Endothelial cell of umbilical vein (primary cell): Measurements from ENCODE around the gene SLC25A48. TPM values are rescaled to one million over a fixed set of nuclear protein-coding genes. Genes with fewer than 3 reads are reported as not detected.

Source experiments
- BruUV-seq: library from RNA; stranded (reverse); fragments of 400-500 nt; replicated peaks from 2 replicates; lab custom pipeline; 2021; lab: Mats Ljungman, UMichigan
- CTCF ChIA-PET: fragments of 300-600, 350-600 bp; sonication (Branson Sonifier 250); formaldehyde crosslinking; loops from one replicate; lab custom pipeline; 2021; ENCODE audit warnings: antibody characterized with exemption, inconsistent platforms; lab: Charles Lee
- POLR2A ChIA-PET: fragments of 300-600, 350-600 bp; sonication (Branson Sonifier 250); formaldehyde crosslinking; loops from one replicate; lab custom pipeline; 2021; ENCODE audit warnings: antibody characterized with exemption, inconsistent platforms; lab: Charles Lee
- DNase-seq: peaks from one replicate; pipeline ENCODE4 v3.0.0-alpha.2; 2011; ENCODE audit warnings: low read depth, low spot score
- FAIRE-seq: peaks from 2 replicates; lab custom pipeline; 2011; peaks lifted over from hg19 to GRCh38; lab: Jason Lieb, UNC
- H2AFZ ChIP-seq: 2 replicates; pipeline ENCODE4 v1.6.0; 2012; ENCODE audit warnings: low read depth, low read length, control low read depth, inconsistent platforms
- H3K27ac ChIP-seq: 2 replicates; pipeline ENCODE4 v1.5.1; 2011; ENCODE audit warnings: low read depth, mild to moderate bottlenecking, control low read depth, low read length, moderate library complexity; ENCODE audit not compliant: insufficient read depth
- H3K27me3 ChIP-seq, 2 experiments: 2 replicates each; pipeline versions ENCODE4 v1.6.0 to v1.6.1; 2011; ENCODE audit warnings: low read length in 2 of 2, mixed read lengths in 1 of 2; ENCODE audit not compliant: control insufficient read depth in 2 of 2, insufficient read depth in 2 of 2
- H3K36me3 ChIP-seq, 2 experiments: 2 replicates in 1 of 2; 3 replicates in 1 of 2; pipeline ENCODE4 v1.5.1; 2011; ENCODE audit warnings: low read length in 2 of 2, mild to moderate bottlenecking in 1 of 2, moderate library complexity in 1 of 2; ENCODE audit not compliant: control insufficient read depth in 2 of 2, insufficient read depth in 2 of 2; ENCODE audit errors: extremely low read depth in 1 of 2
- H3K4me1 ChIP-seq: 3 replicates; pipeline ENCODE4 v1.5.1; 2011; ENCODE audit warnings: mild to moderate bottlenecking, low read length; ENCODE audit not compliant: control insufficient read depth, insufficient read depth; ENCODE audit errors: extremely low read depth
- H3K4me2 ChIP-seq: 2 replicates; pipeline ENCODE4 v1.6.1; 2011; ENCODE audit warnings: low read length, control low read depth, mixed read lengths; ENCODE audit not compliant: insufficient read depth
- H3K4me3 ChIP-seq, 3 experiments: fragments of 200-600 bp in 1 of 3; sonication (generic), shearing (Covaris generic) in 1 of 3; replicated peaks in 1 of 3; 2 replicates each; pipeline ENCODE4 v1.5.1; 2011 to 2016; ENCODE audit warnings: control low read depth in 3 of 3, low read length in 3 of 3, mild to moderate bottlenecking in 2 of 3, inconsistent platforms in 1 of 3, low read depth in 1 of 3, moderate library complexity in 1 of 3; ENCODE audit not compliant: insufficient read depth in 1 of 3
- H3K79me2 ChIP-seq: 2 replicates; pipeline ENCODE4 v1.6.0; 2012; ENCODE audit warnings: low read length, inconsistent platforms; ENCODE audit not compliant: control insufficient read depth, insufficient read depth
- H3K9ac ChIP-seq: replicated peaks from 2 replicates; pipeline ENCODE3; 2011; ENCODE audit warnings: low read length, control low read depth; ENCODE audit not compliant: insufficient read depth; ENCODE audit errors: extremely low read depth
- H3K9me1 ChIP-seq: replicated peaks from 3 replicates; pipeline ENCODE4 v1.6.0; 2011; ENCODE audit warnings: mild to moderate bottlenecking, low read length; ENCODE audit not compliant: control insufficient read depth, insufficient read depth; ENCODE audit errors: extremely low read depth
- H3K9me3 ChIP-seq: replicated peaks from 2 replicates; pipeline ENCODE4 v1.5.1; 2012; ENCODE audit warnings: low read length, inconsistent platforms; ENCODE audit not compliant: control insufficient read depth, insufficient read depth
- H4K20me1 ChIP-seq: replicated peaks from 2 replicates; pipeline ENCODE3; 2011; ENCODE audit warnings: mild to moderate bottlenecking, low read length; ENCODE audit not compliant: control insufficient read depth, insufficient read depth; ENCODE audit errors: extremely low read depth
- CTCF ChIP-seq, 2 donors: IDR thresholded peaks; 1 replicate in 1 of 2; 2 replicates in 1 of 2; pipeline ENCODE4 v1.5.1; 2011; ENCODE audit warnings: low read length in 2 of 2, mild to moderate bottlenecking in 2 of 2, moderate library complexity in 2 of 2, control low read depth in 1 of 2, inconsistent platforms in 1 of 2, low read depth in 1 of 2; ENCODE audit not compliant: insufficient read depth in 1 of 2; ENCODE audit errors: extremely low read depth in 1 of 2
- EZH2 ChIP-seq: IDR thresholded peaks from 2 replicates; pipeline ENCODE4 v1.6.1; 2012; ENCODE audit warnings: borderline replicate concordance, low read depth, mild to moderate bottlenecking, moderate library complexity, low read length, inconsistent platforms; ENCODE audit not compliant: severe bottlenecking
- FOS ChIP-seq: IDR thresholded peaks from 2 replicates; pipeline ENCODE4 v1.6.1; 2011; ENCODE audit warnings: mild to moderate bottlenecking, low read length, moderate library complexity, borderline replicate concordance; ENCODE audit not compliant: insufficient read depth
- GATA2 ChIP-seq: IDR thresholded peaks from 2 replicates; pipeline ENCODE4 v1.7.0; 2011; ENCODE audit warnings: low read depth, mild to moderate bottlenecking, moderate library complexity, mixed read lengths, low read length; ENCODE audit not compliant: insufficient read length, insufficient read depth
- JUN ChIP-seq: IDR thresholded peaks from 2 replicates; pipeline ENCODE4 v1.6.1; 2011; ENCODE audit warnings: borderline replicate concordance, low read depth; ENCODE audit not compliant: insufficient read length, insufficient read depth
- MAX ChIP-seq: IDR thresholded peaks from 2 replicates; pipeline ENCODE4 v1.6.1; 2011; ENCODE audit not compliant: insufficient read depth, insufficient read length
- MYC ChIP-seq: IDR thresholded peaks from one replicate; pipeline ENCODE4 v1.6.1; 2011; ENCODE audit warnings: mild to moderate bottlenecking, low read depth, low read length
- POLR2A ChIP-seq: IDR thresholded peaks from 2 replicates; pipeline ENCODE4 v1.6.1; 2012; ENCODE audit warnings: low read depth, mild to moderate bottlenecking, control low read depth, low read length
- POLR2AphosphoS5 ChIP-seq: IDR thresholded peaks from 2 replicates; pipeline ENCODE4 v1.6.1; 2012; ENCODE audit warnings: low read depth, mild to moderate bottlenecking, control low read depth, low read length, moderate library complexity; ENCODE audit not compliant: insufficient read depth
- dilution Hi-C: fragments of 300-500 bp; cut with MboI; formaldehyde crosslinking; loops from one replicate; pipeline ENCODE4 v1.15.0; 2019; ENCODE audit warnings: low sequenced_read_pairs; ENCODE audit not compliant: extremely low pct_ligation_motif_present
- intact Hi-C: fragments of 100-400 bp; cut with micrococcal nuclease; formaldehyde crosslinking; loops from one replicate; pipeline ENCODE4 v1.10.0; 2022
- polyA plus RNA-seq, 4 experiments: library from polyadenylated mRNA; depleted of rRNA in 3 of 4; stranded (reverse) in 3 of 4; unstranded in 1 of 4; fragments of >200 nt; gene quantifications; 2 replicates each; pipeline versions ENCODE4 v1.2.1 to v1.2.3, GENCODE V29; 2011 to 2012; ENCODE audit warnings: missing spikeins in 1 of 4
- total RNA-seq: library from RNA; stranded (reverse); gene quantifications from 2 replicates; pipeline ENCODE4 v1.2.3, GENCODE V29; 2021

Gene SLC25A48
- total and polyA plus RNA-seq, 2 donors (not counting 3 experiments of a cell fraction or from before 2014, with no cell fraction given): not detected

GRCh38 chr5:135813758-135814157 lies 20.7 kb upstream of the SLC25A48 start:
- BruUV-seq: no TSS peak
- Histone ChIP-seq H3K36me3 (no peaks in the 10 kb centered on the region), H3K9me1 (no peaks in the 10 kb centered on the region), H3K79me2 (no peaks in the 10 kb centered on the region), H2AFZ (no peak overlapping the region), H3K27ac (no peak overlapping the region), H3K4me3 (no peak overlapping the region), H3K9ac (no peak overlapping the region), H4K20me1 (no peaks in the 10 kb centered on the region), H3K4me2 (no peak overlapping the region), H3K9me3 (no peaks in the 10 kb centered on the region), H3K4me1 (no peaks in the 10 kb centered on the region), H3K27me3 (peaks cover 2 to 6% of the 10 kb centered on the region in 2 experiments)
- dilution Hi-C loops (no loop called here), intact Hi-C loops (no loop called here)
- TF ChIP-seq JUN (no peak), POLR2AphosphoS5 (no peak), CTCF (IDR thresholded peaks at IDR 0.05; ENCODE audit: extremely low read depth in 1 of 2, insufficient read depth in 1 of 2, low read depth in 1 of 2, low read length in 2 of 2) (no peak), FOS (no peak), EZH2 (no peak), POLR2A (no peak), MAX (no peak), GATA2 (no peak), MYC (no peak)
- DNase-seq: no peak
- POLR2A ChIA-PET: no interaction called here
- no peak for FAIRE-seq
- CTCF ChIA-PET: interaction anchor here (2.7 kb wide), 1 partner anchor 17 kb away, joined by 12 read pairs; no protein-coding TSS in a partner anchor
